Stimulated activated CD4-positive, alpha-beta T cell treated with anti-CD3 and anti-CD28 coated beads, TNF-alpha, amount 100 ng/mL, for 1 hour (primary cell): ENCODE results near the gene CALN1.
"Not testable (repeated sequence)": the region's sequence is repeated elsewhere in the genome, so short reads cannot be mapped to it uniquely, and the experiment has no call there.

Experiments
- DNase-seq, 3 donors: peaks; one replicate each; pipeline ENCODE4 v3.0.0-alpha.2; 2020; ENCODE audit warnings: low read depth in 3 of 3, low spot score in 1 of 3

Gene CALN1

GRCh38 chr7:71824006-71824760 lies 588.0 kb downstream of the CALN1 start:
- DNase-seq = no peak

GRCh38 chr7:71822406-71822805 lies 589.7 kb downstream of the CALN1 start:
- not testable (repeated sequence) for DNase-seq

GRCh38 chr7:71817916-71818315 lies 594.2 kb downstream of the CALN1 start:
- DNase-seq = no peak

GRCh38 chr7:71808115-71808514 lies 604.0 kb downstream of the CALN1 start:
- DNase-seq = no peak

GRCh38 chr7:71804256-71804655 lies 607.9 kb downstream of the CALN1 start:
- no peak for DNase-seq

GRCh38 chr7:71801976-71802375 lies 610.2 kb downstream of the CALN1 start:
- no peak for DNase-seq

- no peak for DNase-seq
These were observed 611.8 kb downstream of the CALN1 start for GRCh38 chr7:71800321-71800720.

- DNase-seq = no peak
These were observed 616.7 kb downstream of the CALN1 start for GRCh38 chr7:71795410-71795809.

GRCh38 chr7:71793251-71793650 lies 618.9 kb downstream of the CALN1 start:
- DNase-seq = no peak

GRCh38 chr7:71787513-71787912 lies 624.6 kb downstream of the CALN1 start:
- no peak for DNase-seq

- DNase-seq = no peak
These were observed 626.9 kb downstream of the CALN1 start for GRCh38 chr7:71785216-71785615.

- DNase-seq = no peak
These were observed 627.4 kb downstream of the CALN1 start for GRCh38 chr7:71784781-71785180.

GRCh38 chr7:71784180-71784579 lies 628.0 kb downstream of the CALN1 start:
- no peak for DNase-seq

GRCh38 chr7:71783779-71784178 lies 628.4 kb downstream of the CALN1 start:
- no peak for DNase-seq

- DNase-seq = no peak
These were observed 630.1 kb downstream of the CALN1 start for GRCh38 chr7:71782051-71782450.

- DNase-seq = no peak
These were observed 631.9 kb downstream of the CALN1 start for GRCh38 chr7:71780282-71780681.

GRCh38 chr7:71777278-71777677 lies 634.9 kb downstream of the CALN1 start:
- no peak for DNase-seq

- DNase-seq = no peak
These were observed 635.4 kb downstream of the CALN1 start for GRCh38 chr7:71776726-71777125.

GRCh38 chr7:71775648-71776047 lies 636.5 kb downstream of the CALN1 start:
- no peak for DNase-seq

- DNase-seq = no peak
These were observed 639.4 kb downstream of the CALN1 start for GRCh38 chr7:71772779-71773178.

GRCh38 chr7:71770269-71770907 lies 641.8 kb downstream of the CALN1 start:
- no peak for DNase-seq

GRCh38 chr7:71769326-71769725 lies 642.8 kb downstream of the CALN1 start:
- no peak for DNase-seq

- DNase-seq = no peak
These were observed 643.7 kb downstream of the CALN1 start for GRCh38 chr7:71768450-71768849.
